DND-41 (cell line): Measurements from ENCODE around the gene OASL.

Experiments used
- ATAC-seq: fragments of 200-7000 bp; cut with Tn5 transposase; 3 replicates; pipeline ENCODE4 v1.9.1; 2021; ENCODE audit warnings: low read depth; ENCODE audit not compliant: insufficient read depth
- DNase-seq: peaks from one replicate; pipeline ENCODE4 v3.0.0-alpha.2; 2020
- H2AFZ ChIP-seq: 2 replicates; pipeline ENCODE4 v1.6.0; 2012; ENCODE audit warnings: low read depth, low read length
- H3K27ac ChIP-seq: 2 replicates; pipeline ENCODE4 v1.5.1; 2012; ENCODE audit warnings: low read length, inconsistent platforms
- H3K27me3 ChIP-seq: fragments of 200-600 bp; sonication (generic); 2 replicates; pipeline ENCODE4 v1.6.0; 2012; ENCODE audit warnings: low read length, mild to moderate bottlenecking, inconsistent platforms; ENCODE audit not compliant: insufficient read depth, poor library complexity
- H3K36me3 ChIP-seq: 2 replicates; pipeline ENCODE4 v1.5.1; 2012; ENCODE audit warnings: low read length, inconsistent platforms; ENCODE audit not compliant: insufficient read depth
- H3K4me1 ChIP-seq: 2 replicates; pipeline ENCODE4 v1.5.1; 2012; ENCODE audit warnings: mild to moderate bottlenecking, low read length; ENCODE audit not compliant: insufficient read depth
- H3K4me2 ChIP-seq: 2 replicates; pipeline ENCODE4 v1.6.0; 2012; ENCODE audit warnings: mild to moderate bottlenecking, moderate library complexity, low read length, inconsistent platforms; ENCODE audit not compliant: insufficient read depth
- H3K4me3 ChIP-seq, 2 experiments: fragments of 200-600 bp in 1 of 2; shearing (Covaris generic) in 1 of 2; 2 replicates each; pipeline ENCODE4 v1.5.1; 2012 to 2016; ENCODE audit warnings: inconsistent platforms in 2 of 2, low read length in 2 of 2, mild to moderate bottlenecking in 2 of 2, low read depth in 1 of 2, moderate library complexity in 1 of 2
- H3K79me2 ChIP-seq: 2 replicates; pipeline ENCODE4 v1.6.0; 2012; ENCODE audit warnings: low read length, inconsistent platforms; ENCODE audit not compliant: insufficient read depth
- H3K9ac ChIP-seq: 2 replicates; pipeline ENCODE4 v1.6.0; 2012; ENCODE audit warnings: low read depth, mild to moderate bottlenecking, inconsistent platforms, low read length, moderate library complexity
- H3K9me3 ChIP-seq: 2 replicates; pipeline ENCODE4 v1.5.1; 2012; ENCODE audit warnings: low read length, moderate library complexity, mild to moderate bottlenecking, inconsistent platforms; ENCODE audit not compliant: insufficient read depth, severe bottlenecking
- H4K20me1 ChIP-seq: 2 replicates; pipeline ENCODE4 v1.6.0; 2012; ENCODE audit warnings: low read length; ENCODE audit not compliant: insufficient read depth
- CTCF ChIP-seq: IDR thresholded peaks from 2 replicates; pipeline ENCODE4 v1.5.1; 2012; ENCODE audit warnings: borderline replicate concordance, low read length, moderate library complexity, mild to moderate bottlenecking; ENCODE audit not compliant: poor library complexity, severe bottlenecking; ENCODE audit errors: extremely low read depth
- EZH2 ChIP-seq: IDR thresholded peaks from 3 replicates; pipeline ENCODE4 v1.6.1; 2012; ENCODE audit warnings: borderline replicate concordance, low read depth, mild to moderate bottlenecking, moderate library complexity, low read length, inconsistent platforms; ENCODE audit not compliant: severe bottlenecking

Gene OASL

GRCh38 chr12:121005346-121005815 is 33.7 kb downstream of the OASL start:
- peak; percentile 76 for TF ChIP-seq CTCF
- no peak for TF ChIP-seq EZH2
- ATAC-seq (peak; percentile 61), DNase-seq (peak; percentile 54)
- no peak overlapping the region for H3K27ac ChIP-seq
- H3K4me3 ChIP-seq = no peak overlapping the region
- H3K4me2 ChIP-seq = no peak overlapping the region
- H3K4me1 ChIP-seq = no peaks in the 10 kb centered on the region
- H3K9me3 ChIP-seq = no peaks in the 10 kb centered on the region
- no peak overlapping the region for H3K9ac ChIP-seq
- H3K36me3 ChIP-seq = peaks cover 60% of the 10 kb centered on the region
- H4K20me1 ChIP-seq = peaks cover 6% of the 10 kb centered on the region
- no peaks in the 10 kb centered on the region for H3K27me3 ChIP-seq
- H2AFZ ChIP-seq = no peak overlapping the region
- no peaks in the 10 kb centered on the region for H3K79me2 ChIP-seq

- Histone ChIP-seq H3K4me3 (no peak overlapping the region), H4K20me1 (peaks cover 6% of the 10 kb centered on the region), H3K36me3 (peaks cover 51% of the 10 kb centered on the region), H3K9me3 (no peaks in the 10 kb centered on the region), H2AFZ (no peak overlapping the region), H3K27me3 (no peaks in the 10 kb centered on the region), H3K79me2 (no peaks in the 10 kb centered on the region), H3K4me1 (no peaks in the 10 kb centered on the region), H3K4me2 (no peak overlapping the region), H3K27ac (no peak overlapping the region), H3K9ac (no peak overlapping the region)
- no peak for ATAC-seq
- DNase-seq = no peak
- TF ChIP-seq EZH2 (no peak), CTCF (no peak)
Measured at GRCh38 chr12:121004253-121004815, 34.7 kb downstream of the OASL start.

GRCh38 chr12:121003650-121004049 is 35.4 kb downstream of the OASL start:
- TF ChIP-seq EZH2 (no peak), CTCF (peak; percentile 23)
- Histone ChIP-seq H3K27ac (no peak overlapping the region), H4K20me1 (peaks cover 6% of the 10 kb centered on the region), H3K36me3 (peaks cover 44% of the 10 kb centered on the region), H2AFZ (no peak overlapping the region), H3K9ac (no peak overlapping the region), H3K4me2 (no peak overlapping the region), H3K79me2 (no peaks in the 10 kb centered on the region), H3K4me1 (no peaks in the 10 kb centered on the region), H3K9me3 (no peaks in the 10 kb centered on the region), H3K27me3 (no peaks in the 10 kb centered on the region), H3K4me3 (no peak overlapping the region)
- DNase-seq (no peak), ATAC-seq (no peak)
